ENCODE measurements around the gene MAP3K20.
"Not testable (repeated sequence)": the region's sequence is repeated elsewhere in the genome, so short reads cannot be mapped to it uniquely, and the experiment has no call there.

MAP3K20 gene

GRCh38 chr2:173087793-173088496 lies 12.3 kb downstream of the MAP3K20 start:
- DNase-seq: no peak

- peak; percentile 72 for DNase-seq
Observed at GRCh38 chr2:173090276-173090877, 14.7 kb downstream of the MAP3K20 start.

GRCh38 chr2:173090973-173091660 lies 15.5 kb downstream of the MAP3K20 start:
- no peak for DNase-seq

GRCh38 chr2:173091910-173092309 lies 16.3 kb downstream of the MAP3K20 start:
- no peak for DNase-seq

- no peak for DNase-seq
Observed at GRCh38 chr2:173092844-173093402, 17.3 kb downstream of the MAP3K20 start.

GRCh38 chr2:173093617-173094016 lies 18.0 kb downstream of the MAP3K20 start:
- DNase-seq: not testable (repeated sequence)

GRCh38 chr2:173094731-173095130 lies 19.1 kb downstream of the MAP3K20 start:
- DNase-seq: no peak

GRCh38 chr2:173095356-173095755 lies 19.7 kb downstream of the MAP3K20 start:
- no peak for DNase-seq

- DNase-seq: no peak
Observed at GRCh38 chr2:173099271-173099670, 23.6 kb downstream of the MAP3K20 start.

- DNase-seq: no peak
Observed at GRCh38 chr2:173099804-173100203, 24.2 kb downstream of the MAP3K20 start.

GRCh38 chr2:173101687-173102086 lies 26.0 kb downstream of the MAP3K20 start:
- DNase-seq: no peak

GRCh38 chr2:173104156-173104555 lies 28.5 kb downstream of the MAP3K20 start:
- DNase-seq: no peak

- no peak for DNase-seq
Observed at GRCh38 chr2:173106959-173107628, 31.4 kb downstream of the MAP3K20 start.

GRCh38 chr2:173107629-173108022 lies 32.0 kb downstream of the MAP3K20 start:
- DNase-seq: no peak

- peak; percentile 93 for DNase-seq
Observed at GRCh38 chr2:173109253-173110188, 33.9 kb downstream of the MAP3K20 start.

- DNase-seq: no peak
Observed at GRCh38 chr2:173117678-173118077, 42.0 kb downstream of the MAP3K20 start.

GRCh38 chr2:173118395-173118794 lies 42.7 kb downstream of the MAP3K20 start:
- DNase-seq: peak; percentile 32

- DNase-seq: no peak
Observed at GRCh38 chr2:173119069-173119807, 43.6 kb downstream of the MAP3K20 start.

GRCh38 chr2:173119944-173120343 lies 44.3 kb downstream of the MAP3K20 start:
- DNase-seq: no peak

GRCh38 chr2:173122936-173123335 lies 47.3 kb downstream of the MAP3K20 start:
- peak; percentile 70 for DNase-seq

- DNase-seq: peak; percentile 37
Observed at GRCh38 chr2:173124441-173124840, 48.8 kb downstream of the MAP3K20 start.

All from fibroblast of skin of back (primary cell).